ENCODE measurements around the gene DHCR24. TPM values are rescaled to one million over a fixed set of nuclear protein-coding genes. Genes with fewer than 3 reads are reported as not detected.

The DHCR24 gene
- total RNA-seq, 1 donor from 2014 or later = 258 TPM

DNA sequence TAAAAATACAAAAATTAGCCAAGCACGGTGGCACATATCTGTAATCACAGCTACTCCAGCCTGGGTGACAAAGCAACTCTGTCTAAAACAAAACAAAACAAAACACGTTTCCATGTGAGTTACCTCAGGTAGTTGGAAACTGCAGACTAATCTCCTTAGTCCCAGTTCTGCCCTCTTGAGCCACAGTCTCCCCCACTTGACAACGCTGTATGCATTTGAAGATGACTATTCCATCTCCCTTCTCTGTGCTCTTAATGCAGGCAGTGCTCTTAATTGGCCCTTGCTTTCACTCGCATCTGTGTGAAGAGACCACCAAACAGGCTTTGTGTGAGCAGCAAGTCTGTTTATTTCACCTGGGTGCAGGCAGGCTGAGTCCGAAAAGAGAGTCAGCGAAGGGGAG, 19.6 kb upstream of the DHCR24 start:
- TF ChIP-seq, protein P1, sequence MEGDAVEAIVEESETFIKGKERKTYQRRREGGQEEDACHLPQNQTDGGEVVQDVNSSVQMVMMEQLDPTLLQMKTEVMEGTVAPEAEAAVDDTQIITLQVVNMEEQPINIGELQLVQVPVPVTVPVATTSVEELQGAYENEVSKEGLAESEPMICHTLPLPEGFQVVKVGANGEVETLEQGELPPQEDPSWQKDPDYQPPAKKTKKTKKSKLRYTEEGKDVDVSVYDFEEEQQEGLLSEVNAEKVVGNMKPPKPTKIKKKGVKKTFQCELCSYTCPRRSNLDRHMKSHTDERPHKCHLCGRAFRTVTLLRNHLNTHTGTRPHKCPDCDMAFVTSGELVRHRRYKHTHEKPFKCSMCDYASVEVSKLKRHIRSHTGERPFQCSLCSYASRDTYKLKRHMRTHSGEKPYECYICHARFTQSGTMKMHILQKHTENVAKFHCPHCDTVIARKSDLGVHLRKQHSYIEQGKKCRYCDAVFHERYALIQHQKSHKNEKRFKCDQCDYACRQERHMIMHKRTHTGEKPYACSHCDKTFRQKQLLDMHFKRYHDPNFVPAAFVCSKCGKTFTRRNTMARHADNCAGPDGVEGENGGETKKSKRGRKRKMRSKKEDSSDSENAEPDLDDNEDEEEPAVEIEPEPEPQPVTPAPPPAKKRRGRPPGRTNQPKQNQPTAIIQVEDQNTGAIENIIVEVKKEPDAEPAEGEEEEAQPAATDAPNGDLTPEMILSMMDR (conservative IDR thresholded peaks at IDR 0.05; ENCODE audit: low read depth, low read length) = no peak
- DNase-seq (ENCODE audit: low read depth) = no peak
- no peak overlapping the region for H3K4me3 ChIP-seq (ENCODE audit: low read depth, low read length)

GRCh38 chr1:54904476-54905048, 17.6 kb upstream of the DHCR24 start:
- TF ChIP-seq, protein P1 (conservative IDR thresholded peaks at IDR 0.05; ENCODE audit: low read depth, low read length) = no peak
- H3K4me3 ChIP-seq (ENCODE audit: low read depth, low read length) = no peak overlapping the region
- DNase-seq (ENCODE audit: low read depth) = peak; percentile 98

DNA sequence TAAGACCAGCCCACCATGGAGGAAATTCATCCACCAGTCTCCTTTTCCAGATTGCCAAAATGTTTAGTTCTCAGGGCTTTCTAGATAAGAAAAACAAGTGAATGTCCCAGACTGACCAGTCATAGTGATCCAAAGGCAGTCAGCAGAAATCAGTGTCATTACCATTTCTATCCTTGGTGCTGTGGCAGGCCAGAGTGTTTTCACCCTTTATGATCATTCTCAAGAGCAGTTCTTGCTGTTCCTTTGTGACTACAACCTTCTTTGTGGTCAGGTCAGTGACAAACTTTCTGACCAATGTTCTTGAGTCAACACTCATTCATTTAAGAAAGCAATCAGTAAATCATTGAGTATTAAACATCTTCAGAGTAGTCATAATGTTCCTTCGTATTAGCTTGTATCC, 7.3 kb upstream of the DHCR24 start:
- H3K4me3 ChIP-seq (ENCODE audit: low read depth, low read length) = no peak overlapping the region
- no peak for DNase-seq (ENCODE audit: low read depth)
- TF ChIP-seq, protein P1 (conservative IDR thresholded peaks at IDR 0.05; ENCODE audit: low read depth, low read length) = no peak

DNA sequence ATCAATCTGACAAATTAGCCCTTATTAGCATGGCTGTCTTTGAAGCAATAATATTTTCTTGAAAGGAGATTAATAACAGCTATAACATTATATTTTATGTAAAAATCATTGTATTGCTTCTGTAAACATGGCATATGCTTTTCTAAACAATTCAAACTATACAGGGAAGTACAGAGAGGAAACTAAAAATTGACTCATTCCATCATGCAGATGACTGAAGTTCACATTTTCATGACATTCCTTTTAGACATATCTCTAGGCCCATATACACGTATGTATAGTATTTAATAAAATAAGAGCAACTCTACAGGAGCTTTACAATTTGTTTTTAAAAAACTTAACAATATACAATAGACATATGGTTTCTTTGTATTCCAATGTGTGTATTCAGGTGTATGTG, 5.6 kb upstream of the DHCR24 start:
- TF ChIP-seq, protein P1 (conservative IDR thresholded peaks at IDR 0.05; ENCODE audit: low read depth, low read length) = no peak
- DNase-seq (ENCODE audit: low read depth) = no peak
- no peak overlapping the region for H3K4me3 ChIP-seq (ENCODE audit: low read depth, low read length)

DNA sequence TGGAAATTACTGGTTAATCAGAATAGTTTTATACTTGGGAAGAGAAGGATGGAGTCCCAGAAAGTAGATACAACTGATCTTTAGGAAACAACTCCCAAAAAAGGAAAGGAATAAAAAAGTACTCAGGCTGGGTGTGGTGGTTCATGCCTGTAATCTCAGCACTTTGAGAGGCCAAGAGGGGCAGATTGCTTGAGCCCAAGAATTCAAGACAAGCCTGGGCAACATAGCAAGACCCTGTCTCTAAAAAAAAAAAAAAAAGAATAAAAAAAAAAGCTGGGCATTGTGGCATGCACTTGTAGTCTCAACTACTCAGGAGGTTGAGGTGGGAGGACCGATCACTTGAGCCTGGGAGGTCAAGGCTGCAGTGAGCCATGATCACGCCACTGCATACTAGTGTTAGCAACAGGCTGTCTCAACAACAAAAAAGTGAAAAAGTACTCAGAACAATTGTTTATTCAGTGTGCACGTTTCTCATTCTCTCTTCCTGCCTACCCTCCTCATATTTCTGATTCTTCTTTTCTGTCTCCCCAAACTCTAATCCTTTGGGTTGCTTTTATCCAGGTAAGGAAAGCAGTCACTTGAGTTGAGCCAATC, 2.2 kb upstream of the DHCR24 start:
- TF ChIP-seq, protein P1 (conservative IDR thresholded peaks at IDR 0.05; ENCODE audit: low read depth, low read length) = no peak
- H3K4me3 ChIP-seq (ENCODE audit: low read depth, low read length) = no peak overlapping the region
- DNase-seq (ENCODE audit: low read depth) = no peak

- TF ChIP-seq, protein P1 (conservative IDR thresholded peaks at IDR 0.05; ENCODE audit: low read depth, low read length) = no peak
- no peak for DNase-seq (ENCODE audit: low read depth)
- H3K4me3 ChIP-seq (ENCODE audit: low read depth, low read length) = peak overlapping the region; percentile 93
Measured at GRCh38 chr1:54888080-54888733, 1.2 kb upstream of the DHCR24 start.
